Astrocyte (in vitro differentiated cells and primary cell): ENCODE results near the gene TMEM196. TPM values are rescaled to one million over a fixed set of nuclear protein-coding genes. Genes with fewer than 3 reads are reported as not detected.

Experiments used
- DNase-seq: peaks from one replicate; pipeline ENCODE4 v3.0.0-alpha.2; 2010; ENCODE audit warnings: low read depth
- FAIRE-seq: peaks from 2 replicates; lab custom pipeline; 2011; peaks lifted over from hg19 to GRCh38; lab: Jason Lieb, UNC
- H2AFZ ChIP-seq: 2 replicates; pipeline ENCODE4 v1.6.0; 2012; ENCODE audit warnings: low read depth, low read length, inconsistent platforms
- H3K27ac ChIP-seq: 2 replicates; pipeline ENCODE4 v1.5.1; 2011; ENCODE audit warnings: low read depth, low read length, inconsistent platforms
- H3K27me3 ChIP-seq: 2 replicates; pipeline ENCODE4 v1.6.0; 2011; ENCODE audit warnings: low read length, inconsistent platforms; ENCODE audit not compliant: insufficient read depth
- H3K36me3 ChIP-seq: 2 replicates; pipeline ENCODE4 v1.5.1; 2011; ENCODE audit warnings: low read length, inconsistent platforms; ENCODE audit not compliant: insufficient read depth
- H3K4me1 ChIP-seq: 2 replicates; pipeline ENCODE4 v1.5.1; 2011; ENCODE audit warnings: low read length, inconsistent platforms; ENCODE audit not compliant: insufficient read depth
- H3K4me2 ChIP-seq: 2 replicates; pipeline ENCODE4 v1.6.0; 2012; ENCODE audit warnings: low read length, inconsistent platforms
- H3K4me3 ChIP-seq: 2 replicates; pipeline ENCODE4 v1.5.1; 2011; ENCODE audit warnings: low read depth, mild to moderate bottlenecking, low read length, inconsistent platforms; ENCODE audit not compliant: insufficient read depth
- H3K79me2 ChIP-seq: 2 replicates; pipeline ENCODE4 v1.6.0; 2012; ENCODE audit warnings: mild to moderate bottlenecking, low read length, inconsistent platforms; ENCODE audit not compliant: insufficient read depth
- H3K9ac ChIP-seq: 2 replicates; pipeline ENCODE4 v1.6.0; 2012; ENCODE audit warnings: mild to moderate bottlenecking, low read length, inconsistent platforms
- H3K9me3 ChIP-seq: 2 replicates; pipeline ENCODE4 v1.5.1; 2012; ENCODE audit warnings: low read depth, mild to moderate bottlenecking, low read length, inconsistent platforms; ENCODE audit not compliant: insufficient read depth
- H4K20me1 ChIP-seq: 2 replicates; pipeline ENCODE4 v1.6.0; 2012; ENCODE audit warnings: low read length, inconsistent platforms; ENCODE audit not compliant: insufficient read depth
- H3K27ac Mint-ChIP-seq: one replicate; pipeline ENCODE4 v1.8.0; 2021; ENCODE audit warnings: mild to moderate bottlenecking, mixed read lengths; ENCODE audit not compliant: unreplicated experiment
- H3K27me3 Mint-ChIP-seq: one replicate; pipeline ENCODE4 v1.8.0; 2021; ENCODE audit warnings: low read depth, mixed read lengths; ENCODE audit not compliant: unreplicated experiment
- H3K36me3 Mint-ChIP-seq: one replicate; pipeline ENCODE4 v1.8.0; 2021; ENCODE audit warnings: low read depth, mixed read lengths; ENCODE audit not compliant: unreplicated experiment
- H3K4me1 Mint-ChIP-seq: one replicate; pipeline ENCODE4 v1.8.0; 2021; ENCODE audit warnings: low read depth, mixed read lengths; ENCODE audit not compliant: unreplicated experiment
- H3K4me3 Mint-ChIP-seq: one replicate; pipeline ENCODE4 v1.8.0; 2021; ENCODE audit warnings: mild to moderate bottlenecking, moderate library complexity, mixed read lengths; ENCODE audit not compliant: unreplicated experiment
- H3K9me3 Mint-ChIP-seq: one replicate; pipeline ENCODE4 v1.8.0; 2021; ENCODE audit warnings: mild to moderate bottlenecking, mixed read lengths; ENCODE audit not compliant: unreplicated experiment
- EZH2 ChIP-seq: IDR thresholded peaks from 2 replicates; pipeline ENCODE4 v1.6.1; 2012; ENCODE audit warnings: mild to moderate bottlenecking, low read length, inconsistent platforms; ENCODE audit not compliant: insufficient read depth
- total RNA-seq: library from RNA; stranded (reverse); gene quantifications from 2 replicates; pipeline ENCODE4 v1.2.1, GENCODE V29; 2021
- TF ChIP-seq, protein P1 (sequence below): IDR thresholded peaks from 2 replicates; pipeline ENCODE4 v1.5.1; 2011; ENCODE audit warnings: low read depth, mild to moderate bottlenecking, inconsistent platforms, low read length, moderate library complexity; ENCODE audit not compliant: insufficient read depth

TMEM196 gene
- total RNA-seq, 1 donor from 2014 or later: not detected

DNA sequence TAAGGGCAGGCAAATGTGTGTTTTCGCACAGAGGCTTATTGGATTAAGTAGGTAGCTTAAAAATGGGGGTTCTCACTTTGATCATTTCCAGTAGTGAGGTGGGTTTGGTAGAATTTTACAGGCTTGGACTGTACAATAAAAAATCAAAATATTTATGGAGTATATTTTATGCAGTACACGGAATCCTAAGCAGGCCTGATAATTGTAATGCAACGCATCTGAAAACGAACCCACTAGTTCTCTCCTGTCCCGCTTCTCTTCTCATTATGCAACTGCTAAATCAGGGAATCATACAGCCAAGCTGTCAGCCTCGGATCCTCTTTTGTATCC lies 64.2 kb downstream of the TMEM196 start:
- Histone ChIP-seq H3K9ac (no peak overlapping the region), H3K27me3 (no peaks in the 10 kb centered on the region), H3K4me3 (no peak overlapping the region), H3K4me2 (peak overlapping the region; percentile 84), H3K27ac (peak overlapping the region; percentile 89), H3K79me2 (peaks cover 47% of the 10 kb centered on the region), H4K20me1 (no peaks in the 10 kb centered on the region), H3K36me3 (no peaks in the 10 kb centered on the region), H3K9me3 (no peaks in the 10 kb centered on the region), H3K4me1 (peaks cover 9% of the 10 kb centered on the region), H2AFZ (peak overlapping the region; percentile 63)
- H3K36me3 Mint-ChIP-seq: no peaks in the 10 kb centered on the region
- H3K27me3 Mint-ChIP-seq: peaks cover 2% of the 10 kb centered on the region
- peaks cover 13% of the 10 kb centered on the region for H3K4me1 Mint-ChIP-seq
- peak overlapping the region; percentile 100 for H3K4me3 Mint-ChIP-seq
- no peak for TF ChIP-seq EZH2
- TF ChIP-seq, protein P1, sequence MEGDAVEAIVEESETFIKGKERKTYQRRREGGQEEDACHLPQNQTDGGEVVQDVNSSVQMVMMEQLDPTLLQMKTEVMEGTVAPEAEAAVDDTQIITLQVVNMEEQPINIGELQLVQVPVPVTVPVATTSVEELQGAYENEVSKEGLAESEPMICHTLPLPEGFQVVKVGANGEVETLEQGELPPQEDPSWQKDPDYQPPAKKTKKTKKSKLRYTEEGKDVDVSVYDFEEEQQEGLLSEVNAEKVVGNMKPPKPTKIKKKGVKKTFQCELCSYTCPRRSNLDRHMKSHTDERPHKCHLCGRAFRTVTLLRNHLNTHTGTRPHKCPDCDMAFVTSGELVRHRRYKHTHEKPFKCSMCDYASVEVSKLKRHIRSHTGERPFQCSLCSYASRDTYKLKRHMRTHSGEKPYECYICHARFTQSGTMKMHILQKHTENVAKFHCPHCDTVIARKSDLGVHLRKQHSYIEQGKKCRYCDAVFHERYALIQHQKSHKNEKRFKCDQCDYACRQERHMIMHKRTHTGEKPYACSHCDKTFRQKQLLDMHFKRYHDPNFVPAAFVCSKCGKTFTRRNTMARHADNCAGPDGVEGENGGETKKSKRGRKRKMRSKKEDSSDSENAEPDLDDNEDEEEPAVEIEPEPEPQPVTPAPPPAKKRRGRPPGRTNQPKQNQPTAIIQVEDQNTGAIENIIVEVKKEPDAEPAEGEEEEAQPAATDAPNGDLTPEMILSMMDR: no peak
- no peaks in the 10 kb centered on the region for H3K9me3 Mint-ChIP-seq
- DNase-seq: no peak
- H3K27ac Mint-ChIP-seq: peak overlapping the region; percentile 97
- FAIRE-seq: no peak

GRCh38 chr7:19708397-19709248 lies 64.8 kb downstream of the TMEM196 start, which contains the start of gene POLR1F:
TSS of gene POLR1F (minus strand) at chr7:19709037. CDS start at chr7:19709016, 21 bp downstream.
- H3K4me3 ChIP-seq: peak within 1 kb of the TSS; percentile 98
- TF ChIP-seq EZH2: no peak
- TF ChIP-seq, protein P1: peak; percentile 94
- peaks cover 51% of the 10 kb centered on the region for H3K79me2 ChIP-seq
- no peaks in the 10 kb centered on the region for H3K9me3 ChIP-seq
- no peaks in the 10 kb centered on the region for H3K36me3 ChIP-seq
- H3K27ac Mint-ChIP-seq: peak within 1 kb of the TSS; percentile 97
- DNase-seq (peak; percentile 84), FAIRE-seq (peak; percentile 67)
- peak within 1 kb of the TSS; percentile 93 for H2AFZ ChIP-seq
- H3K27ac ChIP-seq: peak within 1 kb of the TSS; percentile 89
- peak within 1 kb of the TSS; percentile 84 for H3K4me2 ChIP-seq
- peak within 1 kb of the TSS; percentile 100 for H3K4me3 Mint-ChIP-seq
- H3K27me3 ChIP-seq: no peaks in the 10 kb centered on the region
- no peaks in the 10 kb centered on the region for H3K9me3 Mint-ChIP-seq
- H3K4me1 Mint-ChIP-seq: peaks cover 13% of the 10 kb centered on the region
- peak within 1 kb of the TSS; percentile 97 for H3K9ac ChIP-seq
- H4K20me1 ChIP-seq: no peaks in the 10 kb centered on the region
- H3K27me3 Mint-ChIP-seq: peaks cover 2% of the 10 kb centered on the region
- H3K36me3 Mint-ChIP-seq: no peaks in the 10 kb centered on the region
- peaks cover 9% of the 10 kb centered on the region for H3K4me1 ChIP-seq

GRCh38 chr7:19707240-19707639 lies 66.2 kb downstream of the TMEM196 start:
- TF ChIP-seq, protein P1: no peak
- TF ChIP-seq EZH2: no peak
- no peaks in the 10 kb centered on the region for H3K27me3 Mint-ChIP-seq
- Histone ChIP-seq H3K79me2 (peaks cover 58% of the 10 kb centered on the region), H3K27ac (no peak overlapping the region), H3K9ac (peak overlapping the region; percentile 97), H4K20me1 (no peaks in the 10 kb centered on the region), H2AFZ (no peak overlapping the region), H3K4me2 (peak overlapping the region; percentile 84), H3K4me3 (peak overlapping the region; percentile 98), H3K27me3 (no peaks in the 10 kb centered on the region), H3K9me3 (no peaks in the 10 kb centered on the region), H3K4me1 (peaks cover 9% of the 10 kb centered on the region), H3K36me3 (no peaks in the 10 kb centered on the region)
- no peak for FAIRE-seq
- H3K4me3 Mint-ChIP-seq: peak overlapping the region; percentile 100
- no peaks in the 10 kb centered on the region for H3K36me3 Mint-ChIP-seq
- H3K4me1 Mint-ChIP-seq: peaks cover 13% of the 10 kb centered on the region
- H3K9me3 Mint-ChIP-seq: no peaks in the 10 kb centered on the region
- H3K27ac Mint-ChIP-seq: peak overlapping the region; percentile 97
- DNase-seq: no peak
